Measurements from ENCODE around the gene MEX3B.

DNA sequence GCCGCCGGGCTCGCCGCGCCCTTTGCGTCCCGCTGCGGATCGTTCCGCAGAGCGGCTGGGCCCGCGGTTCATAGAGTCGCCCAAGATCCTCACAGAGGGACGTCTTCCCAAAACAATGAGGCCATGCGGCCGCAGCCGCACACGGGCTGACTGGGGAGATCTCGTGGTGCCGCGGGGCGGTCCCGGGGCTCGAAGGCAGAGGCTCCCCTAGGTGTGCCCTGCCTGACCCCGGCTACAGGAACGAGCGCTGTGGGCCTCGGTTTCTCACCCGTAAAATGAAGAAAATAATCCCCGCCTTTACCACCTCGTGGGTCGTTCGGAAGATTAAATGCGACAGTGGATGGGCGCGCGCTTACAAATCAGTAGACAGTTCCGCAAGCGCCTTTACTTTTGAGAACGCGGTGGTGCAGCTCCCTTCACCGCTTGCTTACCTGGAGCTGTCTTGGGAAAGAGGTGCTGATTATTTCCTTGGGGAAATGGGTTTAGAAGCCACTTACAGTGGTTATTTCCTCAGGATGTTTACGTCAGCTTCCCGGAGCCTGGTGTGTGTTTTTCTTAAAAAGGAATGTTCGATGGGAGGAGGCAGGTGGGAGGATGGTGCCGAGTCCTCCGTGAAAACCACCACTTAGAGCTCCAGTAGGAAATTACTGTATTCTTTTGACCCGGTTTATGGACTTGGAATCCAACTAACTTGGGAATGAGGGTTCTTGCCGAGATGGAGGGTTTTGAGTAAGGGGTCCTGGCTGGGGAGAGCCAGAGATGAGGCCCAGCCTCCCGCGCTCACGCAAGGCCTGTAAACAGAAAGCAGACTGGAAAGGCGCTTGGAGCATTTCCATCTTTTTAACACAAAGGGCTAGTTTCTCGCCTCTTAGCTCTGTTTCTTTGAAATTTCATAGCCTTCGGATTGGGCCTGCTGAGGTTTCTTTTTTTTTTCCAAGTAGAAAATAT is 1.9 kb upstream of the MEX3B start:
- TF ChIP-seq, protein P1, sequence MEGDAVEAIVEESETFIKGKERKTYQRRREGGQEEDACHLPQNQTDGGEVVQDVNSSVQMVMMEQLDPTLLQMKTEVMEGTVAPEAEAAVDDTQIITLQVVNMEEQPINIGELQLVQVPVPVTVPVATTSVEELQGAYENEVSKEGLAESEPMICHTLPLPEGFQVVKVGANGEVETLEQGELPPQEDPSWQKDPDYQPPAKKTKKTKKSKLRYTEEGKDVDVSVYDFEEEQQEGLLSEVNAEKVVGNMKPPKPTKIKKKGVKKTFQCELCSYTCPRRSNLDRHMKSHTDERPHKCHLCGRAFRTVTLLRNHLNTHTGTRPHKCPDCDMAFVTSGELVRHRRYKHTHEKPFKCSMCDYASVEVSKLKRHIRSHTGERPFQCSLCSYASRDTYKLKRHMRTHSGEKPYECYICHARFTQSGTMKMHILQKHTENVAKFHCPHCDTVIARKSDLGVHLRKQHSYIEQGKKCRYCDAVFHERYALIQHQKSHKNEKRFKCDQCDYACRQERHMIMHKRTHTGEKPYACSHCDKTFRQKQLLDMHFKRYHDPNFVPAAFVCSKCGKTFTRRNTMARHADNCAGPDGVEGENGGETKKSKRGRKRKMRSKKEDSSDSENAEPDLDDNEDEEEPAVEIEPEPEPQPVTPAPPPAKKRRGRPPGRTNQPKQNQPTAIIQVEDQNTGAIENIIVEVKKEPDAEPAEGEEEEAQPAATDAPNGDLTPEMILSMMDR (IDR thresholded peaks at IDR 0.05) = peak; percentile 5; the same call in 1 of the 2 replicates
- TF ChIP-seq POLR2AphosphoS5 (IDR thresholded peaks at IDR 0.05; ENCODE audit: low read depth, low read length) (no peak), SIN3A (IDR thresholded peaks at IDR 0.05; ENCODE audit: borderline replicate concordance, low read depth, low read length) (no peak), USF2 (IDR thresholded peaks at IDR 0.05; ENCODE audit: borderline replicate concordance, low read depth, low read length) (no peak), EZH2phosphoT487 (IDR thresholded peaks at IDR 0.05; ENCODE audit: borderline replicate concordance, low read depth) (no peak), SMC3 (IDR thresholded peaks at IDR 0.05; ENCODE audit: low read depth, low read length) (no peak), MXI1 (IDR thresholded peaks at IDR 0.05; ENCODE audit: low read depth, low read length) (no peak)
